ENCODE data around the gene RAP1GAP2.
"Not testable (repeated sequence)": the region's sequence is repeated elsewhere in the genome, so short reads cannot be mapped to it uniquely, and the experiment has no call there.

RAP1GAP2 gene

GRCh38 chr17:2995377-2995776 is 199.1 kb downstream of the RAP1GAP2 start:
- H3K9me2 ChIP-seq (replicated peaks; ENCODE audit: insufficient read depth, low read length) = no peaks in the 10 kb centered on the region
- TF ChIP-seq EZH2phosphoT487 (IDR thresholded peaks at IDR 0.05; ENCODE audit: low read length) (no peak), EZH2 (optimal IDR thresholded peaks at IDR 0.05; ENCODE audit: low read depth, low read length) (no peak), CTCF (IDR thresholded peaks at IDR 0.05; ENCODE audit: low read length) (no peak)
- H3K27ac ChIP-seq (ENCODE audit: low read length) = no peak overlapping the region
- no peaks in the 10 kb centered on the region for H4K20me1 ChIP-seq (ENCODE audit: insufficient read depth, low read length)
- no peaks in the 10 kb centered on the region for H3K9me3 ChIP-seq (replicated peaks; ENCODE audit: insufficient read depth, low read length)
- no peaks in the 10 kb centered on the region for H3K27me3 ChIP-seq (replicated peaks; ENCODE audit: insufficient read depth, low read length)
- no peaks in the 10 kb centered on the region for H3K4me1 ChIP-seq (ENCODE audit: low read length)
- H3K36me3 ChIP-seq (replicated peaks; ENCODE audit: insufficient read depth, low read length) = no peaks in the 10 kb centered on the region
- DNase-seq = no peak
- H3K79me2 ChIP-seq (ENCODE audit: low read length) = no peaks in the 10 kb centered on the region
- no peak overlapping the region for H3K4me3 ChIP-seq (ENCODE audit: low read length)
- H3K9ac ChIP-seq (ENCODE audit: low read length) = no peak overlapping the region
- H3K4me2 ChIP-seq (ENCODE audit: low read depth, low read length) = no peak overlapping the region
- H3F3A ChIP-seq (ENCODE audit: insufficient read depth, low read length) = no peaks in the 10 kb centered on the region
- no peak overlapping the region for H2AFZ ChIP-seq (ENCODE audit: low read length)

GRCh38 chr17:2995886-2996809 is 199.9 kb downstream of the RAP1GAP2 start:
- no peaks in the 10 kb centered on the region for H4K20me1 ChIP-seq (ENCODE audit: insufficient read depth, low read length)
- H3K4me1 ChIP-seq (ENCODE audit: low read length) = no peaks in the 10 kb centered on the region
- H3K27me3 ChIP-seq (replicated peaks; ENCODE audit: insufficient read depth, low read length) = no peaks in the 10 kb centered on the region
- H2AFZ ChIP-seq (ENCODE audit: low read length) = no peak overlapping the region
- H3K9me3 ChIP-seq (replicated peaks; ENCODE audit: insufficient read depth, low read length) = no peaks in the 10 kb centered on the region
- no peaks in the 10 kb centered on the region for H3F3A ChIP-seq (ENCODE audit: insufficient read depth, low read length)
- no peak overlapping the region for H3K4me2 ChIP-seq (ENCODE audit: low read depth, low read length)
- DNase-seq = no peak
- no peaks in the 10 kb centered on the region for H3K36me3 ChIP-seq (replicated peaks; ENCODE audit: insufficient read depth, low read length)
- no peak overlapping the region for H3K4me3 ChIP-seq (ENCODE audit: low read length)
- TF ChIP-seq EZH2phosphoT487 (IDR thresholded peaks at IDR 0.05; ENCODE audit: low read length) = no peak
- H3K9me2 ChIP-seq (replicated peaks; ENCODE audit: insufficient read depth, low read length) = no peaks in the 10 kb centered on the region
- no peak overlapping the region for H3K27ac ChIP-seq (ENCODE audit: low read length)
- no peaks in the 10 kb centered on the region for H3K79me2 ChIP-seq (ENCODE audit: low read length)
- H3K9ac ChIP-seq (ENCODE audit: low read length) = no peak overlapping the region

- no peak for DNase-seq
- no peak overlapping the region for H3K27ac ChIP-seq (ENCODE audit: low read length)
Measured at GRCh38 chr17:2996810-2997670, 200.8 kb downstream of the RAP1GAP2 start.

GRCh38 chr17:2998469-2998901 is 202.2 kb downstream of the RAP1GAP2 start:
- not testable (repeated sequence) for H3K9me2 ChIP-seq (replicated peaks; ENCODE audit: insufficient read depth, low read length); H3K79me2 ChIP-seq (ENCODE audit: low read length); H3K27me3 ChIP-seq (replicated peaks; ENCODE audit: insufficient read depth, low read length); H3K4me2 ChIP-seq (ENCODE audit: low read depth, low read length); H4K20me1 ChIP-seq (ENCODE audit: insufficient read depth, low read length); DNase-seq; H3K9ac ChIP-seq (ENCODE audit: low read length); H3K27ac ChIP-seq (ENCODE audit: low read length); H3K36me3 ChIP-seq (replicated peaks; ENCODE audit: insufficient read depth, low read length); H3K4me3 ChIP-seq (ENCODE audit: low read length); H2AFZ ChIP-seq (ENCODE audit: low read length); H3K9me3 ChIP-seq (replicated peaks; ENCODE audit: insufficient read depth, low read length)
- H3K4me1 ChIP-seq (ENCODE audit: low read length) = peaks cover 14% of the 10 kb centered on the region
- H3F3A ChIP-seq (ENCODE audit: insufficient read depth, low read length) = peaks cover 13% of the 10 kb centered on the region

More at GRCh38 chr17:2996810-2997670, 200.8 kb downstream of the RAP1GAP2 start:
- Histone ChIP-seq H3K9me2 (replicated peaks; ENCODE audit: insufficient read depth, low read length) (no peaks in the 10 kb centered on the region), H3F3A (ENCODE audit: insufficient read depth, low read length) (no peaks in the 10 kb centered on the region), H3K79me2 (ENCODE audit: low read length) (no peaks in the 10 kb centered on the region), H3K27me3 (replicated peaks; ENCODE audit: insufficient read depth, low read length) (no peaks in the 10 kb centered on the region), H3K4me1 (ENCODE audit: low read length) (peaks cover under 1% of the 10 kb centered on the region; the same call in 1 of the 2 replicates), H4K20me1 (ENCODE audit: insufficient read depth, low read length) (no peaks in the 10 kb centered on the region), H3K4me3 (ENCODE audit: low read length) (no peak overlapping the region), H2AFZ (ENCODE audit: low read length) (no peak overlapping the region), H3K4me2 (ENCODE audit: low read depth, low read length) (no peak overlapping the region), H3K9me3 (replicated peaks; ENCODE audit: insufficient read depth, low read length) (no peaks in the 10 kb centered on the region), H3K9ac (ENCODE audit: low read length) (no peak overlapping the region), H3K36me3 (replicated peaks; ENCODE audit: insufficient read depth, low read length) (no peaks in the 10 kb centered on the region)
- TF ChIP-seq CTCF (IDR thresholded peaks at IDR 0.05; ENCODE audit: low read length) (no peak), EZH2 (optimal IDR thresholded peaks at IDR 0.05; ENCODE audit: low read depth, low read length) (no peak), EZH2phosphoT487 (IDR thresholded peaks at IDR 0.05; ENCODE audit: low read length) (no peak)

All from MM.1S (cell line).